ENCODE results near the gene CCDC71. TPM values are rescaled to one million over a fixed set of nuclear protein-coding genes. Genes with fewer than 3 reads are reported as not detected.

CCDC71 gene
- total RNA-seq, 1 experiment from 2014 or later = 17.8 TPM

- H3K4me2 ChIP-seq = no peak overlapping the region
- no peaks in the 10 kb centered on the region for H3K9me2 ChIP-seq (ENCODE audit: insufficient read depth)
- no peak overlapping the region for H3K4me3 ChIP-seq
- no peaks in the 10 kb centered on the region for H3K9me3 ChIP-seq (ENCODE audit: insufficient read depth, low read depth)
- no peaks in the 10 kb centered on the region for H3K36me3 ChIP-seq (ENCODE audit: low read depth)
- no peak overlapping the region for H3K27ac ChIP-seq
- H2AFZ ChIP-seq = no peak overlapping the region
- BruUV-seq (replicated peaks) = no TSS peak
- no peaks in the 10 kb centered on the region for H3F3A ChIP-seq (ENCODE audit: insufficient read depth, low read depth)
- H3K79me2 ChIP-seq (ENCODE audit: low read depth) = no peaks in the 10 kb centered on the region
- intact Hi-C loops (cut with micrococcal nuclease; ENCODE audit: unreplicated experiment) = no loop called here
- H3K4me1 ChIP-seq (replicated peaks; ENCODE audit: insufficient read depth) = no peaks in the 10 kb centered on the region
- no peaks in the 10 kb centered on the region for H3K27me3 ChIP-seq (ENCODE audit: insufficient read depth, low read depth)
- ChIA-PET CTCF (no interaction called here), POLR2A (ENCODE audit: unreplicated experiment) (no interaction called here)
- TF ChIP-seq CTCF (conservative IDR thresholded peaks at IDR 0.05) (no peak), EZH2 (IDR thresholded peaks at IDR 0.05; ENCODE audit: low read depth) (no peak)
- DNase-seq = no peak
- no peaks in the 10 kb centered on the region for H4K20me1 ChIP-seq (ENCODE audit: insufficient read depth)
These were observed 32.0 kb upstream of the CCDC71 start for GRCh38 chr3:49198161-49198560.

GRCh38 chr3:49191741-49192140, 25.6 kb upstream of the CCDC71 start:
- Histone ChIP-seq H3K9me3 (ENCODE audit: insufficient read depth, low read depth) (no peaks in the 10 kb centered on the region), H3K79me2 (ENCODE audit: low read depth) (no peaks in the 10 kb centered on the region), H3K27ac (no peak overlapping the region), H3K36me3 (ENCODE audit: low read depth) (no peaks in the 10 kb centered on the region), H3K27me3 (ENCODE audit: insufficient read depth, low read depth) (no peaks in the 10 kb centered on the region), H2AFZ (no peak overlapping the region), H3K4me2 (no peak overlapping the region), H3K4me3 (no peak overlapping the region), H3F3A (ENCODE audit: insufficient read depth, low read depth) (no peaks in the 10 kb centered on the region), H3K9me2 (ENCODE audit: insufficient read depth) (no peaks in the 10 kb centered on the region), H3K4me1 (replicated peaks; ENCODE audit: insufficient read depth) (no peaks in the 10 kb centered on the region), H4K20me1 (ENCODE audit: insufficient read depth) (no peaks in the 10 kb centered on the region)
- no TSS peak for BruUV-seq (replicated peaks)
- no peak for DNase-seq
- no peak for TF ChIP-seq EZH2 (IDR thresholded peaks at IDR 0.05; ENCODE audit: low read depth)
- TF ChIP-seq CTCF (conservative IDR thresholded peaks at IDR 0.05) = no peak
- intact Hi-C loops (cut with micrococcal nuclease; ENCODE audit: unreplicated experiment) = no loop called here
- ChIA-PET CTCF (no interaction called here), POLR2A (ENCODE audit: unreplicated experiment) (no interaction called here)

DNA sequence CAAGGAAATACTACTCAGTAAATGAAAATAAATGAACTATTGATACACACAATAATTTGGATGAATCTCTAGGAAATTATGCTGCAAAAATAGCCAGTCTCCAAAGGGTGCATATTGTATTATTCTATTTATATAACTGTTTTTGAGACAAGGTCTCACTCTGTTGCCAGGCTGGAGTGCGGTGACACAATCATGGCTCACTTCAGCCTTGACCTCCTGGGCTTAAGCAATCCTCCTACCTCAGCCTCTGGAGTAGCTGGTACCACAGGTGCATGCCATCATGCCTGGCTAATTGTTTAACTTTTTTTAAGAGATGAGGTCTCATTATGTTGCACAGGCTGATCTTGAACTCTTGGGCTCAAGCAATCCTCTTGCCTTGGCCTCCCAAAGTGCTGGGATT, 17.7 kb upstream of the CCDC71 start:
- CTCF ChIA-PET = no interaction called here
- POLR2A ChIA-PET (ENCODE audit: unreplicated experiment) = no interaction called here
- no TSS peak for BruUV-seq (replicated peaks)
- H3K4me3 ChIP-seq = no peak overlapping the region
- intact Hi-C loops (cut with micrococcal nuclease; ENCODE audit: unreplicated experiment) = no loop called here
- H2AFZ ChIP-seq = no peak overlapping the region
- no peaks in the 10 kb centered on the region for H4K20me1 ChIP-seq (ENCODE audit: insufficient read depth)
- no peaks in the 10 kb centered on the region for H3K9me2 ChIP-seq (ENCODE audit: insufficient read depth)
- DNase-seq = no peak
- H3K4me2 ChIP-seq = no peak overlapping the region
- H3K79me2 ChIP-seq (ENCODE audit: low read depth) = no peaks in the 10 kb centered on the region
- H3K9me3 ChIP-seq (ENCODE audit: insufficient read depth, low read depth) = no peaks in the 10 kb centered on the region
- H3K27me3 ChIP-seq (ENCODE audit: insufficient read depth, low read depth) = no peaks in the 10 kb centered on the region
- H3F3A ChIP-seq (ENCODE audit: insufficient read depth, low read depth) = no peaks in the 10 kb centered on the region
- H3K36me3 ChIP-seq (ENCODE audit: low read depth) = no peaks in the 10 kb centered on the region
- TF ChIP-seq EZH2 (IDR thresholded peaks at IDR 0.05; ENCODE audit: low read depth) = no peak
- no peak for TF ChIP-seq CTCF (conservative IDR thresholded peaks at IDR 0.05)
- H3K4me1 ChIP-seq (replicated peaks; ENCODE audit: insufficient read depth) = no peaks in the 10 kb centered on the region
- H3K27ac ChIP-seq = no peak overlapping the region
